Loucy (cell line): ENCODE results near the gene CRHR1.

Source experiments
- EZH2phosphoT487 ChIP-seq: fragments of 200-600 bp; IDR thresholded peaks from 2 replicates; pipeline ENCODE4 v1.6.1; 2018; ENCODE audit warnings: antibody characterized with exemption, mild to moderate bottlenecking, moderate library complexity, borderline replicate concordance
- TF ChIP-seq, protein P1 (sequence below): fragments of 200-600 bp; sonication (generic); conservative IDR thresholded peaks from 2 replicates; pipeline ENCODE4 v1.5.1; 2014; ENCODE audit warnings: mild to moderate bottlenecking, antibody characterized with exemption, low read length

- TF ChIP-seq, protein P1, sequence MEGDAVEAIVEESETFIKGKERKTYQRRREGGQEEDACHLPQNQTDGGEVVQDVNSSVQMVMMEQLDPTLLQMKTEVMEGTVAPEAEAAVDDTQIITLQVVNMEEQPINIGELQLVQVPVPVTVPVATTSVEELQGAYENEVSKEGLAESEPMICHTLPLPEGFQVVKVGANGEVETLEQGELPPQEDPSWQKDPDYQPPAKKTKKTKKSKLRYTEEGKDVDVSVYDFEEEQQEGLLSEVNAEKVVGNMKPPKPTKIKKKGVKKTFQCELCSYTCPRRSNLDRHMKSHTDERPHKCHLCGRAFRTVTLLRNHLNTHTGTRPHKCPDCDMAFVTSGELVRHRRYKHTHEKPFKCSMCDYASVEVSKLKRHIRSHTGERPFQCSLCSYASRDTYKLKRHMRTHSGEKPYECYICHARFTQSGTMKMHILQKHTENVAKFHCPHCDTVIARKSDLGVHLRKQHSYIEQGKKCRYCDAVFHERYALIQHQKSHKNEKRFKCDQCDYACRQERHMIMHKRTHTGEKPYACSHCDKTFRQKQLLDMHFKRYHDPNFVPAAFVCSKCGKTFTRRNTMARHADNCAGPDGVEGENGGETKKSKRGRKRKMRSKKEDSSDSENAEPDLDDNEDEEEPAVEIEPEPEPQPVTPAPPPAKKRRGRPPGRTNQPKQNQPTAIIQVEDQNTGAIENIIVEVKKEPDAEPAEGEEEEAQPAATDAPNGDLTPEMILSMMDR: no peak
- TF ChIP-seq EZH2phosphoT487: no peak
Measured at GRCh38 chr17:45747911-45748310, 36.2 kb upstream of the CRHR1 start.
